ENCODE results near the gene ZNF536. TPM values are rescaled to one million over a fixed set of nuclear protein-coding genes. Genes with fewer than 3 reads are reported as not detected.
"Not testable (repeated sequence)": the region's sequence is repeated elsewhere in the genome, so short reads cannot be mapped to it uniquely, and the experiment has no call there.

Gene ZNF536
- total and polyA plus RNA-seq, 8 donors: 0.44 to 13.4 (median 1.1) TPM; not detected in 1

- H3K27ac ChIP-seq: no peak overlapping the region
- peaks cover 0 to 4% (median 0%) of the 10 kb centered on the region in 3 donors for H3K27me3 ChIP-seq
- intact Hi-C loops (cut with DNase I; ENCODE audit: low total_unique reads): no loop called here
- DNase-seq: no peak
- no peaks in the 10 kb centered on the region for H3K9me3 ChIP-seq
- no peak overlapping the region for H3K4me3 ChIP-seq
- peaks cover 0 to 3% (median 0%) of the 10 kb centered on the region in 4 donors for H3K4me1 ChIP-seq
- TF ChIP-seq POLR2A (IDR thresholded peaks at IDR 0.05) (no peak), POLR2AphosphoS5 (IDR thresholded peaks at IDR 0.05) (no peak), CTCF (IDR thresholded peaks at IDR 0.05) (no peak), EP300 (IDR thresholded peaks at IDR 0.05) (no peak)
- no peaks in the 10 kb centered on the region for H3K36me3 ChIP-seq
- 80 to 89% (median 83%) methylated on average over 14 of the region's 14 CpGs for WGBS, 5 donors
Measured at GRCh38 chr19:30344446-30345425, 27.4 kb upstream of the ZNF536 start.

DNA sequence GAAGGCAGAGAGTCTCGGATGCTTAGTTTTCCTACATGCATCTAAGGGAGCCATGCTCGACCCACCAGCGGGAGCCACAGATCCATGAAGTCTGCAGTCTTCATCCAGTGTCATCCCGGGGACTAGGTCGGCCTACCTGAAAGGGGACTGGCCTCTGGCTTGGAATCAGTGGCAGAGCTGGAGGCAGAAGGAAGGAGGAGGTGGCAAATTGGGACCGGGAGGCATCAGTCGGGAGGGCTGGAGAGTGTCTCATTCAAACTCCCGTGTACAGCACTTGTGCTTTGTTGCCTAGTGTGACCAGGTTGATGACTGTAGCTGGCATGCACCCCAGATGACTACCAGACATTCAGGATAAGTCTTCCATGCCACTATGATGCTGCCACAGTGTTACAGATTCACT is 26.5 kb upstream of the ZNF536 start:
- intact Hi-C loops (cut with DNase I; ENCODE audit: low total_unique reads): no loop called here
- no peaks in the 10 kb centered on the region for H3K4me1 ChIP-seq
- TF ChIP-seq POLR2A (IDR thresholded peaks at IDR 0.05) (no peak), POLR2AphosphoS5 (IDR thresholded peaks at IDR 0.05) (no peak), CTCF (IDR thresholded peaks at IDR 0.05) (no peak), EP300 (IDR thresholded peaks at IDR 0.05) (no peak)
- 83 to 91% (median 89%) methylated on average over 8 of the region's 8 CpGs for WGBS, 5 donors
- H3K27me3 ChIP-seq: no peaks in the 10 kb centered on the region
- no peak overlapping the region for H3K27ac ChIP-seq
- no peak for DNase-seq
- no peak overlapping the region for H3K4me3 ChIP-seq
- H3K36me3 ChIP-seq: no peaks in the 10 kb centered on the region
- H3K9me3 ChIP-seq: no peaks in the 10 kb centered on the region

DNA sequence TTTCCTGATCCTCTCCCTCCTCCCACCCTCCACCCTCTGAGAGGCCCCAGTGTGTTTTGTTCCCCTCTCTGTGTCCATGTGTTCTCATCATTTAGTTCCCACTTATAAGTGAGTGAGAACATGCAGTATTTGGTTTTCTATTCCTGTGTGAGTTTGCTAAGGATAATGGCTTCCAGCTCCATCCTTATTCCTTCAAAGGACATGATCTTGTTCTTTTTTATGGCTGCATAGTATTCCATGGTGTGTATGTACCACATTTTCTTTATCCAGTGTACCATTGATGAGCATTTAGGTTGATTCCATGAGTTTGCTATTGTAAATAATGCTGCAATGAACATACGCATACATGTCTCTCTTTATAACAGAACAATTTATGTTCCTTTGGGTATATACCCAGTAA is 25.7 kb upstream of the ZNF536 start:
- H3K27me3 ChIP-seq; H3K4me1 ChIP-seq; H3K27ac ChIP-seq; intact Hi-C loops (cut with DNase I; ENCODE audit: low total_unique reads); DNase-seq; H3K9me3 ChIP-seq; H3K36me3 ChIP-seq; H3K4me3 ChIP-seq: not testable (repeated sequence)
- 95 to 100% (median 97%) methylated on average over 1 of the region's 1 CpG for WGBS, 5 donors

DNA sequence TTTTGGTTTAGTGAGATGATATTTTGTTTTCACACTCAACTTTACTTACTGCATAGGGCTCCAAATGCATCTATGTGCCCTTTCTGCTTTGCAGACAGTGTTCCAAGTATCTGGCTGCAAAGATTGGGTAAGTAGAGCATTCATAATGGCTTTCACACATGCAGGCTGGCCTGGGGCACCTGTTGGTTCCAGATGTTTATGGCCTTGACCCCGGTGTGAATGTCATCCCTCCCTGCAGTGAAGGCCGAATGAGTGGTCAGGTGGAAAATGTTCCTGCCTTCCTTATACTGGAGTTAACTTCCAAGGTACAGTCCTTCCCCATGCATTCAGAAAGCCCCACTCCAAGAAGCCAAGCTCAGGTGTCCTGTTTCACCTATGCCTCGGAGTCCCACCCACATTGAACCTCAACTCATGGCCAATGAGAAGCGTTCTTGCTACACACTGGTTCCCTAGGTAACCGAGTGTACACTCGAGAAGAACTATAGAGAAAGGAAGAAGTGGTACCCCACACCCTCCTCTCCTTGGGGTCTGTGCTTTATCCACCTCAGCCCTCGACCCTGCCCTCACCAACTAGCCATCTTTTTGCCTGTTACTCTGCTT is 23.0 kb upstream of the ZNF536 start:
- Histone ChIP-seq H3K4me1 (no peaks in the 10 kb centered on the region), H3K27ac (no peak overlapping the region), H3K9me3 (no peaks in the 10 kb centered on the region), H3K4me3 (no peak overlapping the region), H3K27me3 (no peaks in the 10 kb centered on the region), H3K36me3 (no peaks in the 10 kb centered on the region)
- no peak for TF ChIP-seq CTCF (IDR thresholded peaks at IDR 0.05)
- no peak for TF ChIP-seq POLR2A (IDR thresholded peaks at IDR 0.05)
- TF ChIP-seq POLR2AphosphoS5 (IDR thresholded peaks at IDR 0.05): no peak
- TF ChIP-seq EP300 (IDR thresholded peaks at IDR 0.05): no peak
- WGBS, 5 donors: 35 to 54% (median 37%) methylated on average over 5 to 7 of the region's 7 CpGs
- DNase-seq: no peak
- intact Hi-C loops (cut with DNase I; ENCODE audit: low total_unique reads): no loop called here
